ENCODE measurements around the gene JUP.

The JUP gene

DNA sequence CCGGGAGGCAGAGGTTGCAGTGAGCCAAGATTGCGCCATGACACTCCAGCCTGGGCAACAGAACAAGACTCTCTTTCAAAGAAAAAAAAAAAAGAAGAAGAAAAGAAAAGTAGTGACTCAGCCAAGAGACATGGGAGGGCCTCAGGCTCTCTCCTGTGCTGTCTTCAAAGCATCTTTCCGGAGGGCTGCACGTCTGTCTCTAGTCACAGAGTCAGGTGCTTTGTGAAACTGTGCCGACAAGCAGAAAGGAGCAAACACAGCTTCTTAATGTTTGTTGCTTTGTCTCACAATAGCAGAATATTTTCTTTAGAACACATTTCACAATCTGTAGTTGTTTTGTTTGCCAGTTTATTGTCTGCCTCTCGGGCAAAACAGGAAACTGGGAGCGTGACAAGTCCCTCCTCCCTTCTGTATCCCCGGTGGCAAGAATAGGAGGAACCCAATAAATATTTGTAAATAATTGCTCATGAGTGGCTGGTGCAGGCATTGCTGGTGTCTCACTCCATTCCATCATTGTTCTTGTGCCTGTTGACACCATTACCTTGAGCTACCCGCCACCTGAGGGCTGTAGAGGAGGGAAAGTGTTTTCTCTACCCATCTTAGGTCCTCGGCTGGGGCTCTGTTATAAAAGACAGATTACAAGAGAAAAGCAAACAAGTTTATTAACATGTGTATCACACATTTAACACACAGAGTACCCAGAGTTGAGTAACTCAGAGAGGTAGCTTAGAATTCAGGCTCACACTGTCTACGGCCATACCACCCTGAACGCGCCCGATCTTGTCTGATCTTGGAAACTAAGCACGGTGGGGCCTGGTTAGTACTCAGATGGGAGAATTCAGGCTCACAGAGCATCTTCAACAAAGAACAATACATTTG lies 68.9 kb downstream of the JUP start:
- no peak for DNase-seq

DNA sequence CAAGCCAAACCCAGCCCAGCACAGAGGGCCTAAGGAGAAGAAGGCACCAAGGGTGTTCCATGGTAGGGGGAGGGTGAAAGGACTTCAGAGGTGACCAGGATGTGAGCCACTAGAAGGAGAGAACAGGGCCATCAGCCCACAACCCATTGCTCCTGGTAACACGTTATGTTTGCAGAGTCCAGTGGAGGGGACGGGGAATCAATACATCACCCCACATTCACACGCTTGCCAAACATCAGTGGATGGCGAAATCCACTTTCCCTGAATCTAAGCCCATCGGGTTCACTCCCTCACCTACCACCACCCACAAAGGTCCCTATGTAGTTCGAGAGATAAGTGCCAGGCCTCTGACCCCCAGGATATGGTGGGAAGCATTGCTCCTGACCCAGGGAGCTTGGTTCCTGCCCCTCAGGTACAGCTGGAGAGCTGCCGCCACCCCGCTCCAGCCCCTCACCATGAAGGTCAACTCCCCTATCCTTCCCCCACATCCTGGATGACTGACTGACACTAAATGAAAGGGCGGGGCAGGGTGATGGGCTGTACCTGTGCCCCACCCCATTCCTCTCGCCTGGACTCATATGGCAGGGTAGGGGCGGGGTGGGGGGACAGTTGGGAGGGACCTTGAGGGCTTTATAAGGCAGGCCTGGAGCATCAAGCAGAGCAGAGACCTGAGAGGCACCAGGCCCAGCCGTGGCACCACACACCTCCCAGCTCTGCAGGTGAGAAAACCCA lies 74.7 kb downstream of the JUP start, which contains the start of gene GAST:
Gene GAST, plus strand, starts transcription at position 663 of the 732 bp plus-strand sequence. CDS start 3,106 bp downstream, outside the sequence.
- DNase-seq, result no peak

DNA sequence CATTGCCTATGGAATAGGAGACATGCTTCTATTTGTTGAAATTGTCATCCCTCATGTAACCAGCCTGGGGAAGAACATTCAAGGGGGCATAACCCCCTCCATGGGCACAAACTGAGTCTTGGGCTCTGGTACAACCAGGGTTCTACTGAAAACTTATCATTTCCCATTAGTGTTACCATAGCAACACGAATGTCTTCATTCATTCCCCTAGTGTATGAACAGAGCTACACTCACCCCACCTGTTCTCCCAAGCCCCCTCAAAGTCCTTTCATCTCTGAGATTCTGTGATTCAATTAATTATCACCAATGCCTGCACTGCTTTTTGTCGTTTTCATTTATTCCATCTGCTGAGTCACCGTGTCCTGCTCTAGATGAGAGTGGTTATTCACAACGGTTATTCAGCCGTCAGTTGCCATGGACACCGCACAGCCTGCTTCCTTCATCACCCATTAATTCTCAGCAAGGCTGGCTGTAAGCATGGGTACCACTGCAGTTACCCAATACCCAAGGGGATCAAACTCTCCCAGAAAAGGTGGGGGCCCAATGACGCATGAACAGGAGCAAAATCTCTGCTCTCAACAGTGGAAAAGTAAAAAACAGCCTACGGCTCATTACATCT lies 75.9 kb downstream of the JUP start:
- no peak for DNase-seq

DNA sequence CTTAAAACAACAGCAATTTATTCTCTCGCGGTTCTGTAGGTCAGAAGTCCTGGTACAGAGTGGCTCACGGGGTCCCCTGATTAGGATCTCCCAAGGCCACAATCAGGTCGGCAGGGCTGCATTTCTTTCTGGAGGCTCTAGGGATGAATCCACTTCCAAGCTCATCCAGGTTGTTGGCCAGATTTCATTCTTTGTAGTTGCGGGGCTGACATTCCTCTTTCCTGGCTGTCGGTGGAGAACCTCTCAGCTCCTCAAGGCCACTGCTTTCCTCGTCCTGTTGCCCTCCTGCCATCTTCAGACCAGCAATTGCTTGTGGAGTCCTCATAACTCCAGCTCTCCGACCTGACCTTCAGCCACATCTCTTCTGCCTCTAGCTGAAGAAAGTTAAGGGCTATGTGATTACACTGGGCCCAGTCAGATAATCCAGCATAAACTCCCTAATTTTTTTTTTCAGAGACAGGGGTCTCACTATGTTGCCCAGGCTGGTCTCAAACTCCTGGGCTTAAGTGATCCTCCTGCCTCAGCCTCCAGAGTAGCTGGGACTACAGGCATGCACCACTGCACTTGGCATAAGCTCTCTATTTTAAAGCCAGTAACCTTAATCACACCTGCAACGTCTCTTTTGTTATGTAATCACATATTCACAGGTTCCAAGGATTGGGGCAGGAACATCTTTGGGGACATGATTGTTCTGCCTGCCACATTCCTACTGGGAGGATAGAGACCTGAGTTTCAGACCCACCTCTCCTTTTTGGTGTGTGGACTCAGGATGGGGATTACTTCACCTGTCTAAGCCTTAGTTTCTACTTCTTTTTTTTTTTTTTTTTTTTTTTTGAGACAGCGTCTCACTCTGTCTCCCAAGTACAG lies 78.5 kb downstream of the JUP start:
- no peak for DNase-seq

DNA sequence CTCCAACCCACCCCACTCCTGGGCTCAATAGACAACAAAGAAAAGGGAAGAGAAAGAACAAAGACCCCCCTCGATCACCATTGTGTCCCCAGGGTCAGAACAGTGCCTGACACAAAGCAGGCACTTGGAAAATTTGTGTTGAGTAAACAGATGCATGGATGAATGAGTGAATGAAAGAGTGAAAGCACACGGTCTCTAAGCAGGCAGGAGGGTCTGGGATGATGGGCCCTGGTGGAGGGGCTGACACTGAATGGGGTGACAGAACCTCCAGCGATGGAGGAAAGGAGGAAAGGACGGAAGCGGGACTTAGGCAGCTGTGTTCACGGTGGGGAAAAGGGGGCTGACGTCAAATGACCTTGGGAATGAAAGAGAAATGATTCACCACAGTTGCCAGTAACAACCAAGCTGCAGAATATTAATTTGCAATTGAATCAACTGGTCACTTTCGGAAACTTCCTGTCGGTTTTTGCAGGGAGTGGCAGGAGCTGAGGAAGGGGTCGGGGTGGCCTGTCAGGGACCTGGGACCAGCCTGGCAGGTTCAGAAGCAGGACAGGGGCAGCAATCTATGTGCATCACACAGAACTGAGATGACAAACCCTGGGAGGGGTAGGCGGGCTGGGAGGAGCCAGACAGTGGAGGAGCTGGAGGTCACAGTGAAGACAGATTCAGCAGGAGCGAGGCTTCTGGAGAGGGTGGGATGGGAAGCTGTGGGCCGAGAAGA lies 81.1 kb downstream of the JUP start:
- no peak for DNase-seq
